Endothelial cell of umbilical vein (primary cell): ENCODE measurements around the gene CLTC. TPM values are rescaled to one million over a fixed set of nuclear protein-coding genes. Genes with fewer than 3 reads are reported as not detected.
A peak's percentile ranks its signal among the peaks of the same experiment; 100 is the strongest.

Experiments
- BruUV-seq: library from RNA; stranded (reverse); fragments of 400-500 nt; replicated peaks from 2 replicates; lab custom pipeline; 2021; lab: Mats Ljungman, UMichigan
- CTCF ChIA-PET: fragments of 300-600, 350-600 bp; sonication (Branson Sonifier 250); formaldehyde crosslinking; loops from one replicate; lab custom pipeline; 2021; ENCODE audit warnings: antibody characterized with exemption, inconsistent platforms; lab: Charles Lee
- POLR2A ChIA-PET: fragments of 300-600, 350-600 bp; sonication (Branson Sonifier 250); formaldehyde crosslinking; loops from one replicate; lab custom pipeline; 2021; ENCODE audit warnings: antibody characterized with exemption, inconsistent platforms; lab: Charles Lee
- DNase-seq: peaks from one replicate; pipeline ENCODE4 v3.0.0-alpha.2; 2011; ENCODE audit warnings: low read depth, low spot score
- FAIRE-seq: peaks from 2 replicates; lab custom pipeline; 2011; peaks lifted over from hg19 to GRCh38; lab: Jason Lieb, UNC
- H2AFZ ChIP-seq: 2 replicates; pipeline ENCODE4 v1.6.0; 2012; ENCODE audit warnings: low read depth, low read length, control low read depth, inconsistent platforms
- H3K27ac ChIP-seq: 2 replicates; pipeline ENCODE4 v1.5.1; 2011; ENCODE audit warnings: low read depth, mild to moderate bottlenecking, control low read depth, low read length, moderate library complexity; ENCODE audit not compliant: insufficient read depth
- H3K27me3 ChIP-seq, 2 experiments: 2 replicates each; pipeline versions ENCODE4 v1.6.0 to v1.6.1; 2011; ENCODE audit warnings: low read length in 2 of 2, mixed read lengths in 1 of 2; ENCODE audit not compliant: control insufficient read depth in 2 of 2, insufficient read depth in 2 of 2
- H3K36me3 ChIP-seq, 2 experiments: 2 replicates in 1 of 2; 3 replicates in 1 of 2; pipeline ENCODE4 v1.5.1; 2011; ENCODE audit warnings: low read length in 2 of 2, mild to moderate bottlenecking in 1 of 2, moderate library complexity in 1 of 2; ENCODE audit not compliant: control insufficient read depth in 2 of 2, insufficient read depth in 2 of 2; ENCODE audit errors: extremely low read depth in 1 of 2
- H3K4me1 ChIP-seq: 3 replicates; pipeline ENCODE4 v1.5.1; 2011; ENCODE audit warnings: mild to moderate bottlenecking, low read length; ENCODE audit not compliant: control insufficient read depth, insufficient read depth; ENCODE audit errors: extremely low read depth
- H3K4me2 ChIP-seq: 2 replicates; pipeline ENCODE4 v1.6.1; 2011; ENCODE audit warnings: low read length, control low read depth, mixed read lengths; ENCODE audit not compliant: insufficient read depth
- H3K4me3 ChIP-seq, 3 experiments: fragments of 200-600 bp in 1 of 3; sonication (generic), shearing (Covaris generic) in 1 of 3; replicated peaks in 1 of 3; 2 replicates each; pipeline ENCODE4 v1.5.1; 2011 to 2016; ENCODE audit warnings: control low read depth in 3 of 3, low read length in 3 of 3, mild to moderate bottlenecking in 2 of 3, inconsistent platforms in 1 of 3, low read depth in 1 of 3, moderate library complexity in 1 of 3; ENCODE audit not compliant: insufficient read depth in 1 of 3
- H3K79me2 ChIP-seq: 2 replicates; pipeline ENCODE4 v1.6.0; 2012; ENCODE audit warnings: low read length, inconsistent platforms; ENCODE audit not compliant: control insufficient read depth, insufficient read depth
- H3K9ac ChIP-seq: replicated peaks from 2 replicates; pipeline ENCODE3; 2011; ENCODE audit warnings: low read length, control low read depth; ENCODE audit not compliant: insufficient read depth; ENCODE audit errors: extremely low read depth
- H3K9me1 ChIP-seq: replicated peaks from 3 replicates; pipeline ENCODE4 v1.6.0; 2011; ENCODE audit warnings: mild to moderate bottlenecking, low read length; ENCODE audit not compliant: control insufficient read depth, insufficient read depth; ENCODE audit errors: extremely low read depth
- H3K9me3 ChIP-seq: replicated peaks from 2 replicates; pipeline ENCODE4 v1.5.1; 2012; ENCODE audit warnings: low read length, inconsistent platforms; ENCODE audit not compliant: control insufficient read depth, insufficient read depth
- H4K20me1 ChIP-seq: replicated peaks from 2 replicates; pipeline ENCODE3; 2011; ENCODE audit warnings: mild to moderate bottlenecking, low read length; ENCODE audit not compliant: control insufficient read depth, insufficient read depth; ENCODE audit errors: extremely low read depth
- CTCF ChIP-seq, 2 donors: IDR thresholded peaks; 1 replicate in 1 of 2; 2 replicates in 1 of 2; pipeline ENCODE4 v1.5.1; 2011; ENCODE audit warnings: low read length in 2 of 2, mild to moderate bottlenecking in 2 of 2, moderate library complexity in 2 of 2, control low read depth in 1 of 2, inconsistent platforms in 1 of 2, low read depth in 1 of 2; ENCODE audit not compliant: insufficient read depth in 1 of 2; ENCODE audit errors: extremely low read depth in 1 of 2
- EZH2 ChIP-seq: IDR thresholded peaks from 2 replicates; pipeline ENCODE4 v1.6.1; 2012; ENCODE audit warnings: borderline replicate concordance, low read depth, mild to moderate bottlenecking, moderate library complexity, low read length, inconsistent platforms; ENCODE audit not compliant: severe bottlenecking
- FOS ChIP-seq: IDR thresholded peaks from 2 replicates; pipeline ENCODE4 v1.6.1; 2011; ENCODE audit warnings: mild to moderate bottlenecking, low read length, moderate library complexity, borderline replicate concordance; ENCODE audit not compliant: insufficient read depth
- GATA2 ChIP-seq: IDR thresholded peaks from 2 replicates; pipeline ENCODE4 v1.7.0; 2011; ENCODE audit warnings: low read depth, mild to moderate bottlenecking, moderate library complexity, mixed read lengths, low read length; ENCODE audit not compliant: insufficient read length, insufficient read depth
- JUN ChIP-seq: IDR thresholded peaks from 2 replicates; pipeline ENCODE4 v1.6.1; 2011; ENCODE audit warnings: borderline replicate concordance, low read depth; ENCODE audit not compliant: insufficient read length, insufficient read depth
- MAX ChIP-seq: IDR thresholded peaks from 2 replicates; pipeline ENCODE4 v1.6.1; 2011; ENCODE audit not compliant: insufficient read depth, insufficient read length
- MYC ChIP-seq: IDR thresholded peaks from one replicate; pipeline ENCODE4 v1.6.1; 2011; ENCODE audit warnings: mild to moderate bottlenecking, low read depth, low read length
- POLR2A ChIP-seq: IDR thresholded peaks from 2 replicates; pipeline ENCODE4 v1.6.1; 2012; ENCODE audit warnings: low read depth, mild to moderate bottlenecking, control low read depth, low read length
- POLR2AphosphoS5 ChIP-seq: IDR thresholded peaks from 2 replicates; pipeline ENCODE4 v1.6.1; 2012; ENCODE audit warnings: low read depth, mild to moderate bottlenecking, control low read depth, low read length, moderate library complexity; ENCODE audit not compliant: insufficient read depth
- dilution Hi-C: fragments of 300-500 bp; cut with MboI; formaldehyde crosslinking; loops from one replicate; pipeline ENCODE4 v1.15.0; 2019; ENCODE audit warnings: low sequenced_read_pairs; ENCODE audit not compliant: extremely low pct_ligation_motif_present
- intact Hi-C: fragments of 100-400 bp; cut with micrococcal nuclease; formaldehyde crosslinking; loops from one replicate; pipeline ENCODE4 v1.10.0; 2022
- polyA plus RNA-seq, 4 experiments: library from polyadenylated mRNA; depleted of rRNA in 3 of 4; stranded (reverse) in 3 of 4; unstranded in 1 of 4; fragments of >200 nt; gene quantifications; 2 replicates each; pipeline versions ENCODE4 v1.2.1 to v1.2.3, GENCODE V29; 2011 to 2012; ENCODE audit warnings: missing spikeins in 1 of 4
- total RNA-seq: library from RNA; stranded (reverse); gene quantifications from 2 replicates; pipeline ENCODE4 v1.2.3, GENCODE V29; 2021

CLTC gene
- total and polyA plus RNA-seq, 2 donors (not counting 3 experiments of a cell fraction or from before 2014, with no cell fraction given), result 164 to 326 TPM

DNA sequence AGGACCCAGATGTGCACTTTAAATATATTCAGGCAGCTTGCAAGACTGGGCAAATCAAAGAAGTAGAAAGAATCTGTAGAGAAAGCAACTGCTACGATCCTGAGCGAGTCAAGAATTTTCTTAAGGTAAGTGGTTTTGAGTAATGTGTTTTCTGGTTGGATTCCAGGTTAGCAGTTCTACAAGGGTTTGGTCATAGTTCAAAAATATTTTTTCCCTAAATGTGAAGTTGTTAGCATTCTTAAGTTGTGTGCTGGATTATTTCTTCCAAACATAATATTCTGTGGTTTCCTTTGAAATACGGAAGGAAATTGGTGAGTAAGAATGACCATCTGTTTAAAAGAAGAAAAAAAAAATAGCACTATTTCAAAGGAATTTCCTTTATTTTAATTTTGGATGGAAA lies 49.1 kb downstream of the CLTC start:
- DNase-seq (peak; percentile 94), FAIRE-seq (peak; percentile 92)
- H3K27me3 ChIP-seq, result no peaks in the 10 kb centered on the region
- peaks cover 2% of the 10 kb centered on the region for H3K9me1 ChIP-seq
- H3K9me3 ChIP-seq, result no peaks in the 10 kb centered on the region
- dilution Hi-C loops (no loop called here), intact Hi-C loops (loop anchor here (1.0 to 5.0 kb wide), 3 partner anchors 50 to 342 kb away; partner anchors contain the start of gene CLTC)
- H3K36me3 ChIP-seq, result peaks cover 6 to 30% of the 10 kb centered on the region in 2 experiments
- CTCF ChIA-PET, result interaction anchor here (0.8 to 1.8 kb wide), 2 partner anchors 19 to 50 kb away, joined by 3 to 5 read pairs; partner anchors contain the start of gene CLTC
- H3K79me2 ChIP-seq, result peaks cover 36% of the 10 kb centered on the region
- TF ChIP-seq MAX, result no peak
- TF ChIP-seq GATA2, result no peak
- TF ChIP-seq POLR2A, result no peak
- TF ChIP-seq EZH2, result no peak
- peak; percentile 69 for TF ChIP-seq POLR2AphosphoS5
- TF ChIP-seq JUN, result peak; percentile 96
- TF ChIP-seq FOS, result peak; percentile 74
- no peak for TF ChIP-seq CTCF (IDR thresholded peaks at IDR 0.05; ENCODE audit: extremely low read depth in 1 of 2, insufficient read depth in 1 of 2, low read depth in 1 of 2, low read length in 2 of 2)
- no peak for TF ChIP-seq MYC
- H3K4me2 ChIP-seq, result peak overlapping the region; percentile 95
- POLR2A ChIA-PET, result interaction anchor here (1.0 to 1.3 kb wide), 2 partner anchors 38 to 50 kb away, joined by 3 to 4 read pairs; partner anchors contain the start of genes CLTC, PTRH2 and VMP1
- H3K4me1 ChIP-seq, result peaks cover 55% of the 10 kb centered on the region
- peak overlapping the region in 2 of 3 experiments; percentile 36 to 58 for H3K4me3 ChIP-seq
- no peaks in the 10 kb centered on the region for H4K20me1 ChIP-seq
- no TSS peak for BruUV-seq
- H3K9ac ChIP-seq, result peak overlapping the region; percentile 84
- H3K27ac ChIP-seq, result peak overlapping the region; percentile 96
- no peak overlapping the region for H2AFZ ChIP-seq
